GM12878 (cell line): ENCODE results near the gene CNTNAP2. TPM values are rescaled to one million over a fixed set of nuclear protein-coding genes. Genes with fewer than 3 reads are reported as not detected.

ENCODE experiments used
- ATAC-seq: fragments of 200-7000 bp; cut with Tn5 transposase; 3 replicates; pipeline ENCODE4 v1.9.1; 2020; ENCODE audit warnings: mild to moderate bottlenecking, moderate library complexity
- BruUV-seq: library from RNA; stranded (reverse); fragments of 400-500 nt; replicated peaks from 2 replicates; lab custom pipeline; 2021; lab: Mats Ljungman, UMichigan
- CTCF ChIA-PET: fragments of 300-600 bp; sonication (Branson Sonifier 250); formaldehyde crosslinking; extraction: SDS; loops from one replicate; lab custom pipeline; 2021; ENCODE audit warnings: inconsistent platforms; lab: Yijun Ruan, JAX
- POLR2A ChIA-PET: fragments of 350-600 bp; formaldehyde crosslinking; extraction: SDS; loops from one replicate; lab custom pipeline; 2021; ENCODE audit warnings: inconsistent platforms; lab: Charles Lee
- RAD21 ChIA-PET: fragments of 300-600 bp; sonication (Branson Sonifier 250); formaldehyde crosslinking; loops from one replicate; lab custom pipeline; 2023; ENCODE audit warnings: antibody characterized with exemption; ENCODE audit not compliant: unreplicated experiment; lab: Charles Lee
- SMC1A ChIA-PET: fragments of 300-600 bp; sonication (Branson Sonifier 250); formaldehyde crosslinking; loops from one replicate; lab custom pipeline; 2023; ENCODE audit not compliant: unreplicated experiment, uncharacterized antibody; lab: Charles Lee
- DNase-seq: peaks from one replicate; pipeline ENCODE4 v3.0.0-alpha.2; 2011; ENCODE audit warnings: low read depth, low spot score
- FAIRE-seq: peaks from 3 replicates; lab custom pipeline; 2011; peaks lifted over from hg19 to GRCh38; lab: Jason Lieb, UNC
- H2AFZ ChIP-seq: 2 replicates; pipeline ENCODE4 v1.6.0; 2011; ENCODE audit warnings: low read depth, low read length, control low read depth; ENCODE audit not compliant: control insufficient read depth
- H3K27ac ChIP-seq: 2 replicates; pipeline ENCODE4 v1.5.1; 2011; ENCODE audit warnings: control low read depth; ENCODE audit not compliant: control insufficient read depth, insufficient read depth
- H3K27me3 ChIP-seq, 2 experiments: replicated peaks in 1 of 2; 2 replicates each; pipeline versions ENCODE4 v1.6.0 to v1.6.1; 2011; ENCODE audit warnings: low read length in 1 of 2; ENCODE audit not compliant: control insufficient read depth in 2 of 2, insufficient read depth in 2 of 2
- H3K36me3 ChIP-seq, 2 experiments: 2 replicates each; pipeline ENCODE4 v1.5.1; 2011; ENCODE audit warnings: low read length in 1 of 2; ENCODE audit not compliant: control insufficient read depth in 2 of 2, insufficient read depth in 2 of 2
- H3K4me1 ChIP-seq: 2 replicates; pipeline ENCODE4 v1.6.1; 2011; ENCODE audit warnings: mild to moderate bottlenecking, low read length, moderate library complexity, mixed read lengths; ENCODE audit not compliant: control insufficient read depth, insufficient read depth
- H3K4me2 ChIP-seq: 2 replicates; pipeline ENCODE4 v1.6.0; 2011; ENCODE audit warnings: control low read depth; ENCODE audit not compliant: control insufficient read depth, insufficient read depth
- H3K4me3 ChIP-seq: fragments of 200-600 bp; sonication (generic); 2 replicates; pipeline ENCODE4 v1.5.1; 2016
- H3K79me2 ChIP-seq: 2 replicates; pipeline ENCODE4 v1.6.0; 2011; ENCODE audit warnings: low read length; ENCODE audit not compliant: control insufficient read depth, insufficient read depth
- H3K9ac ChIP-seq: 2 replicates; pipeline ENCODE4 v1.8.0; 2011; ENCODE audit warnings: low read length, control low read depth, mixed read lengths; ENCODE audit not compliant: control insufficient read depth, insufficient read depth
- H3K9me3 ChIP-seq: replicated peaks from 3 replicates; pipeline ENCODE4 v1.5.1; 2011; ENCODE audit warnings: mild to moderate bottlenecking, low read length; ENCODE audit not compliant: control insufficient read depth, insufficient read depth
- H4K20me1 ChIP-seq: 2 replicates; pipeline ENCODE4 v1.6.0; 2011; ENCODE audit not compliant: control insufficient read depth, insufficient read depth
- ATF2 ChIP-seq: IDR thresholded peaks from 2 replicates; pipeline ENCODE4 v1.6.1; 2012; ENCODE audit warnings: low read length, inconsistent platforms
- ETV6 ChIP-seq, 2 experiments: fragments of 450-650 bp in 1 of 2; IDR thresholded peaks in 1 of 2; conservative IDR thresholded peaks in 1 of 2; 2 replicates each; pipeline ENCODE4 v1.6.1; 2014; ENCODE audit warnings: antibody characterized with exemption in 1 of 2, borderline replicate concordance in 1 of 2, low read depth in 1 of 2, mild to moderate bottlenecking in 1 of 2, moderate library complexity in 1 of 2
- GATAD2B ChIP-seq: fragments of 450-650 bp; conservative IDR thresholded peaks from 2 replicates; pipeline ENCODE4 v1.6.1; 2017; ENCODE audit warnings: low read depth, mild to moderate bottlenecking, moderate library complexity
- MYC ChIP-seq: IDR thresholded peaks from 2 replicates; pipeline ENCODE4 v1.6.1; 2011; ENCODE audit warnings: mild to moderate bottlenecking, low read length, moderate library complexity, inconsistent platforms; ENCODE audit not compliant: insufficient read depth, insufficient replicate concordance, insufficient read length, severe bottlenecking
- RAD21 ChIP-seq: IDR thresholded peaks from 2 replicates; pipeline ENCODE4 v1.6.1; 2011; ENCODE audit warnings: mild to moderate bottlenecking, low read depth, low read length, moderate library complexity; ENCODE audit not compliant: insufficient read depth
- SRF ChIP-seq, 2 experiments: IDR thresholded peaks; 2 replicates each; pipeline ENCODE4 v1.6.1; 2011; ENCODE audit warnings: low read depth in 2 of 2, low read length in 2 of 2, mild to moderate bottlenecking in 1 of 2, moderate library complexity in 1 of 2
- SUPT20H ChIP-seq: IDR thresholded peaks from 2 replicates; pipeline ENCODE4 v1.6.1; 2011; ENCODE audit warnings: low read depth, mild to moderate bottlenecking, low read length, moderate library complexity, borderline replicate concordance; ENCODE audit not compliant: control insufficient read depth
- TBL1XR1 ChIP-seq: IDR thresholded peaks from 2 replicates; pipeline ENCODE4 v1.6.1; 2012; ENCODE audit warnings: low read depth, low read length, improper control_type of control experiment
- ZBTB4 ChIP-seq: fragments of 450-650 bp; formaldehyde crosslinking; IDR thresholded peaks from 2 replicates; pipeline ENCODE4 v1.4.0; 2022; ENCODE audit warnings: mild to moderate bottlenecking, moderate library complexity
- ZNF384 ChIP-seq: IDR thresholded peaks from 2 replicates; pipeline ENCODE4 v1.6.1; 2012; ENCODE audit warnings: low read depth, mild to moderate bottlenecking, low read length, improper control_type of control experiment, borderline replicate concordance
- WGBS: methylation state at CpG from one replicate; pipeline ENCODE4 v1.1.6; 2016; ENCODE audit warnings: low lambda C conversion rate; ENCODE audit not compliant: insufficient replicate concordance, insufficient coverage; ENCODE audit errors: missing lambda C conversion rate; 5-methylcytosine and 5-hydroxymethylcytosine counted together
- in situ Hi-C: fragments of 300-500 bp; cut with MboI; formaldehyde crosslinking; loops from 9 replicates; pipeline ENCODE4 v1.14.3; 2018; ENCODE audit warnings: mixed read lengths
- intact Hi-C: fragments of 100-400 bp; cut with micrococcal nuclease; formaldehyde crosslinking; loops from one replicate; pipeline ENCODE4 v1.14.2; 2022; ENCODE audit not compliant: unreplicated experiment
- polyA plus RNA-seq, 11 experiments: library from polyadenylated mRNA; depleted of rRNA in 4 of 11; unstranded in 6 of 11; stranded (reverse) in 5 of 11; fragments of >200 nt; fragmentation: Nextera tagmentation in 4 of 11; fragmentation: Illumina TruSeq in 1 of 11; extraction: Ambion mirVana in 4 of 11; extraction: Trizol in 1 of 11; gene quantifications; 1 replicate in 1 of 11; 2 replicates in 10 of 11; pipeline versions ENCODE4 v1.2.1 to v1.2.3, GENCODE V29; 2011 to 2016; ENCODE audit warnings: inconsistent platforms in 2 of 11, missing spikeins in 2 of 11, low read depth in 1 of 11
- total RNA-seq, 4 experiments: library from RNA; depleted of rRNA in 3 of 4; stranded (reverse); fragments of >200 nt in 3 of 4; fragmentation: Illumina TruSeq in 1 of 4; extraction: Trizol in 1 of 4; gene quantifications; 2 replicates each; pipeline versions ENCODE4 v1.2.1 to v1.2.3, GENCODE V29; 2013 to 2021

CNTNAP2 gene
- total and polyA plus RNA-seq, 10 of the 15 experiments (the other 5 are each of a cell fraction or from before 2014, with no cell fraction given), result 0.03 to 0.08 (median 0.03) TPM; not detected in 7

- FAIRE-seq (no peak), DNase-seq (no peak)
- no peaks in the 10 kb centered on the region for H3K36me3 ChIP-seq
- no peaks in the 10 kb centered on the region for H3K27me3 ChIP-seq
- POLR2A ChIA-PET, result no interaction called here
- TF ChIP-seq GATAD2B, result no peak
- no peak for TF ChIP-seq SRF (IDR thresholded peaks at IDR 0.05; ENCODE audit: low read depth in 2 of 2, low read length in 2 of 2)
- no peak for TF ChIP-seq TBL1XR1
- TF ChIP-seq MYC, result no peak
- no peak for TF ChIP-seq SUPT20H
- TF ChIP-seq ZNF384, result no peak
- no peak for TF ChIP-seq ATF2
- no peak for TF ChIP-seq RAD21
- no peak for TF ChIP-seq ZBTB4
- no peak for TF ChIP-seq ETV6 (conservative IDR thresholded peaks at IDR 0.05 in 1 of 2, IDR thresholded peaks at IDR 0.05 in 1 of 2; ENCODE audit: borderline replicate concordance in 1 of 2, low read depth in 1 of 2)
- TF ChIP-seq, all 136 proteins: peak for 0
- ChIA-PET SMC1A (no interaction called here), CTCF (no interaction called here), RAD21 (no interaction called here)
- no peaks in the 10 kb centered on the region for H3K79me2 ChIP-seq
- no peak overlapping the region for H3K4me2 ChIP-seq
- in situ Hi-C loops, result no loop called here
- BruUV-seq, result no TSS peak
- no peaks in the 10 kb centered on the region for H3K4me1 ChIP-seq
- H4K20me1 ChIP-seq, result no peaks in the 10 kb centered on the region
- H3K4me3 ChIP-seq, result no peak overlapping the region
- no peak overlapping the region for H3K27ac ChIP-seq
- WGBS, result 14% methylated on average over 2 of the region's 2 CpGs
- H3K9me3 ChIP-seq, result no peaks in the 10 kb centered on the region
- ATAC-seq, result no peak
- intact Hi-C loops, result no loop called here
- no peak overlapping the region for H2AFZ ChIP-seq
- H3K9ac ChIP-seq, result no peak overlapping the region
Measured at GRCh38 chr7:147304376-147304775, 1187.8 kb downstream of the CNTNAP2 start.
